Stimulated activated CD8-positive, alpha-beta memory T cell treated with anti-CD3 and anti-CD28 coated beads, Interleukin-15, amount 100 ng/mL, for 1 hour (primary cell): ENCODE measurements around the gene CFHR5.
"Not testable (repeated sequence)": the region's sequence is repeated elsewhere in the genome, so short reads cannot be mapped to it uniquely, and the experiment has no call there.

ENCODE experiments used
- DNase-seq: peaks from one replicate; pipeline ENCODE4 v3.0.0-alpha.2; 2020; ENCODE audit warnings: low read depth

The CFHR5 gene

DNA sequence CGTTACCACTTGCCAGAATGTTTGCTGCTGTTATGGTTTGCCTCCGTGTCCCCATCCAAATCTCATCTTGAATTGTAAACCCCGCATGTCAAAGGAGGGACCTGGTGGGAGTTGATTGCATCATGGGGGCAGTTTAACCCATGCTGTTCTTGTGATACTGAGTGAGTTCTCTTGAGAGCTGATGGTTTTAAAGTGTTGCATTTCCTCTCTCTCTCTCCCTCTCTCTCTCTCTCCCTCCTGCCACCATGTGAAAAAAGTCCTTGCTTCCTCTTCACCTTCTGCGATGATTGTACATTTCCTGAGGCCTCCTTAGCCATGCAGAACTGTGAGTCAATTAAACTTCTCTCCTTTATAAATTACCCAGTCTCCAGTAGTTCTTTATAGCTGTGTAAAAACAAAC is 44.4 kb downstream of the CFHR5 start:
- no peak for DNase-seq

DNA sequence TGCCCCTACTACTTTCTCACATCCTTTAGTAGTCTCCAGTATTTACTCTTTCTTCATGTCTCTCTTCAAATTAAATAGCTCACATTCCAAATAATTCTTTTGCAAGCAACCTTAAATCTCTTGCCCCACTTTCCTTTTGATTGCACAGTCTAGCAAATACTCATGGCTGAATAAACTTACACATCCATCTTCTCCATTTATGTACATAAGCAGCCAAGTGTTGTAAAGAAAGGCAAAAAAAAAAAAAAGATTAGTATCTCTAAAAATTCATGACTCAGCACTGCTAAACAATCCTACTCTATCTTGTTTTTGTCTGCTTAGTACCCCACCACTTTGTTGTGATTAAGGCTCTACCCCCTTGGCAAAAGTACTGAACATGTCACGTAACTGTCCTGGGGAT is 47.1 kb downstream of the CFHR5 start:
- DNase-seq = no peak

DNA sequence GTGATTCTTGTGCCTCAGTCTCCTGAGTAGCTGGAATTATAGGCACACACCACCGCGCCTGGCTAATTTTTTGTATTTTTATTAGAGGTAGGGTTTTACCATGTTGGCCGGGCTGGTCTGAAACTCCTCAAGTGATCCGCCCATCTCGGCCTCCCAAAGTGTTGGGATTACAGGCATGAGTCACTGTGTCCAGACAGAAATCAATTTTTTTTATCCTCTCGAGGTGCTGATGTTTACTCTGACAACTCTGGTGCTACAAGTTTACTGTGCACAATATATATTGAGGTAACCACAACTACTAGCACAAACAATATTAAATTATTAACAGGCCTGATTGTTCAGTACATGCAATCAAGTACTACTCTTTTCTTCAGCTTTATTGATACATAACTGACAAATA is 50.0 kb downstream of the CFHR5 start:
- DNase-seq = no peak

DNA sequence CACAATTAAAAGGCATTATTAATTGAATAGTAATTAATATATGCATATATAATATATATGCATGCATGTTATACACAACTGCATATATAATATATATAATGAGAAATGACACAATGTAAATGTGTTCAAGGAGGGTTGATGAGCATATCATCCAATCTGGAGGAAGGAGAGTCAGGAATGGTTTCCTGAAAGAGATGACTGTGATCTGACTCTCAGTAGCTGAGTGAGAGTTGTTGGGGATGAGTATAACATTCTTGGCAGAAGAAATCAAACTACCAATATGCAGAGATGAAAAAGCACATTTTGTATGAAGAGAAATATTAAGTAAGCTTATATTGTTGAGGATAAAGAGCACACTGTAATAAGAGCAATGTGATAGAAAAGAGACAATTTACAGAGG is 52.4 kb downstream of the CFHR5 start:
- no peak for DNase-seq

DNA sequence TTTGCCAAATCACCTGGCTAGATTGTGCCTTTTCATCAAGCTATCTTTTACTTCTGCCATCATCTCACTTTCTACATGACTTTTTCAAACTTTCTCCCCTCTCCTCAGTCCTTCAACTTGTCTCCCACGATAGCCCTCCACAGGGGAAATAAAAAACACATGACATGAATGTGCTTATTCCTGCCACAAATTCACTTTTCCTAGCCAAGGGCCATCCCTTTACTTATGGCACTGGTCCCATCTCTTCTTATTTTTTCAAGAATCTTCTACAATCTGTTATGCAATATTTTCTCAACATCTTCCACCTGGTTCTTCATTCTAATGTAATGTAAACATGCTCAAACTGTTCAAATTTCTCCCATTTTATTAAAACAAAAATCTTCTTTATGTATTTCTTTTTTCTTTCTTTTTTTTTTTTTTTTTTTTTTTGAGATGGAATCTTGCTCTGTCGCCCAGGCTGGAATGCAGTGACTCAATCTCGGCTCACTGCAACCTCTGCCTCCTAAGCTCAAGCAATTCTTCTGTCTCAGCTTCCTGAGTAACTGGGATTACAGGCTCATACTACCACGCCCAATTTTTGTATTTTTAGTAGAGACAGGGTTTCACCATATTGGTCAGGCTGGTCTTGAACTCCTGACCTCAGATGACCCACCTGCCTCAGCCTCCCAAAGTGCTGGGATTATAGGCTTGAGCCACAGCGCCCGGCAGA is 57.4 kb downstream of the CFHR5 start:
- not testable (repeated sequence) for DNase-seq

DNA sequence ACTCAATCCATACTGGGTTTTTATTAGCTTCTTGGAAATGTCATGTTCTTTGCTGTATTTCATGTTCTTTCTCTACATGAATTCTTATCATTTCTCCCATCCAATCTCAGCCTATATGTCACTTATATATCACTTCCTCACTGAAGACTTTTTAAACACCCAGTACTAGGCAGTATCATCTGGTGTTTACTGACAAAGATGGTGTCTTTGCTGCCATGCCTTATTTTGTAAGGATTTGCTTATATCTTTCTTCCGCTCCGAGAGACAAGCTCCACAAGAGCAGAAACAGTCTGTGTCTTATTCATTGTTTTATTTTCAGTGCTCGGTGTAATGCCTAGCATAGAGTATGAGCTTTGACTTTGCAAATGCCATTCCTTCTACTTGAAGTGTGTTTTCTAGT is 59.5 kb downstream of the CFHR5 start:
- DNase-seq = no peak

DNA sequence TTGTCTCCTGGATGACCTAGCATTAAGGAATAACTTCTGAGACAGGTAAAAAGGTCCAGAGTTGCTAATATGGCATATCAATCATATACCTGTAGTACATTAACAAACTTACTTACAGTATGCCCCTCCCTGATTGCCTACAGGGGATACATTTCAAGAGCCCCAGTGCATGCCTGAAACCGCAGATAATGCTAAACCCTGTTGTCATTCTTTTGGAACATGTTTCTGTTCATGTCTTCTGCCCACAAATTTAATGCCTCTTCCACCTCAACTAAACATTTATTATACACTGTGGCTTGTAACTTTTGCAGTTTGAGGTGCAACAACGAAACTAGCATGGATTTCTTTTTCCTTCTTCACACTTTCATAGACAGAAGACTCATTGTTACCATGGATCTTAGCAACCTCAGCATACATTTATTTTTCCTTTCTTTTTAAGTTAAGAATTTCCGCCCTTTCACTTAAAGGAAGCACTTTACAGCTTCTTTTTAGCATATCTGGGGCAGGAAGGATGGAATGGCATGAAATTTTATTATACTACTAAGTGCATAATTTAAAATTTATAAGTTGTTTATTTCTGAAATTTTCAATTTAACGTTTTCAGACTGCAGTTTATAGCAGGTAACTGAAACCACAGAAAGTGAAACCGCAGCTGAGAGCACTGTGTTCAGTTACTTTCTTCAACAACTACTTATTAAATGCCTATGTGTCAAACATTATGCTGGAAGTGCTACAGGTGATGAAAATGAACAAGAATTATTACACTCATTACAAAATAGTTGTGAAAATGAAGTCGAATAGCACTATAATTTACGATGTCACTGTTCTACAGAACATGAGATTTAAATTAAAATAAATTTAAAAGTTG is 64.4 kb downstream of the CFHR5 start:
- DNase-seq = no peak

DNA sequence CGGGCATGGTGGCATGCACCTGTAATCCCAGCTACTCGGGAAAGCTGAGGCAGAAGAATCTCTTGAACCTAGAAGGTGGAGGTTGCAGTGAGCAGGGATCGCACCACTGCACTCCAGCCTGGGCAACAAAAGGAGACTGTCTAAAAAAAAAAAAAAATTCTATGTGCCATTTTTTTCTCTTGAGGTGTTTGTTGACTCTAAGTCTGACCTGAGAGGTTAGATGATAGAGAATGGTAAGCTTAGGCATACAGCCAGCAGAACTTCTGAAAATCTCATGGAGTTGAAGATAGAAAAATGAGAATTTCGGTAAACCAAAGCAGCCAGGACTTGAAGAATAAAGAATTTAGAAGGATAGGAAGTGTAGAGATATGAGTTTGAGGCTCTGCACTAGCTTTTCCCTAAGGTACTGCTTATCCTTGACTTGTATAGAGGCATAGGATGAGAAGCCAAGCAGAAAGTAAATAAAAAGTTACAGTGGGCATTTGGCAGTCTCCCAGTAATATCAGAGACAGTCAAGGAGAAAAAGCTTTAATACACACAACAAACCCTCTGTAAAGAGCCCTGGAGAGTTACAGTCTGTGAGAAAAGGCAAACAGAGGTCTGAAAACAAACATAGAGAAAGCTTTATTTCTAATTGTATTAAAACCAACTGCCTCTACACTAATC is 65.5 kb downstream of the CFHR5 start:
- DNase-seq = no peak

DNA sequence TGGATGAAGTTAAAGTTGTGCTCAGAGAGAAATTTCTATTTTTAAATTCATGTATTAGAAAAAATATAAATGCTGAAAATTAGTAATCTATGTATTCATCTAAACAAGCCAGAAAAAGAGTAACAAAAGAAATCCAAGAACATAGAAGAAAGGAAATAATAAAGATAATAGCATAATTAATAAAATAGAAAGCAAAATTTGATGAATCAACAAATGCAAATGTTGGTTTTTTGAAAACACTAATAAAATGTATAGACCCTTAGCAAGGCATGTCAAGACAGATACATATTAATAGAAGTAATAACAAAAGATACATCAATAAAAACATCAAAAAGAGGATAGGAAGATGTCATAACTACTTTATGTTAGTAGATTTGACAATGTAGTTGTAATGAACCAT is 71.7 kb downstream of the CFHR5 start:
- DNase-seq = no peak
